ENCODE data around the gene LRCH3.
"Not testable (repeated sequence)": the region's sequence is repeated elsewhere in the genome, so short reads cannot be mapped to it uniquely, and the experiment has no call there.

The LRCH3 gene

DNA sequence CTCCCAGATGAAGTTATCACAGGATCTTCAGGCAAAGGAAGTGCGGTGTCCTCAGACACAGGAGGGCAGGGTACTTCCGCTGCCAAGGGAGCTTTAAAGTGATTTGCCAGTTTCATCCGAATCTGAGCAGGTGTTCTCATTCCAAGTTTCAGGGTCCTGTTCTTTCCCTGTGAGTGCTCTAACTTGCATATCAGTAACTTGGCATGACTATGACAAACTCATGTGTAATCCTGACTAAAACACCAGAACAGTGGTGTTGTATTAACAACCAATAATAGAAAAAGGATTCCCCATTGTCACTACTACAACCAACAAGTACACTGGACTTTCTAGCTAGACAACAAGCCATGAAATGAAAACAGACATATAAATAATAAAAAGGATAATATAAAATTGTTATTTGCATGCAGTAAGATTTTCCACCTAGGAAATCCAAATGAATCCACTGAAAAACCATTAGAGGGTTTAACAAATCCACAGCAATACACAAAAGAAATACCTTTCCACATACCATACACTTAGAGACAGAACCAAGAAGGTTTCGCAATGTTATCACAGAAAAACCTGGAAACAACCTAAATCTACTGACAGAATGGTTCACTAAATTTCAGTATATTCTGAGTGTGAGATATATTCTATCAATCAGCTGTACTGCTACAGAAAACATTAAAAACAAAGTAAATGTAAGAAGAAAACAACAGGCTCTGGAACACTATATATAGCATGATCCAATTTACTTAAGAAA lies 118.1 kb downstream of the LRCH3 start:
- TF ChIP-seq, protein P1, sequence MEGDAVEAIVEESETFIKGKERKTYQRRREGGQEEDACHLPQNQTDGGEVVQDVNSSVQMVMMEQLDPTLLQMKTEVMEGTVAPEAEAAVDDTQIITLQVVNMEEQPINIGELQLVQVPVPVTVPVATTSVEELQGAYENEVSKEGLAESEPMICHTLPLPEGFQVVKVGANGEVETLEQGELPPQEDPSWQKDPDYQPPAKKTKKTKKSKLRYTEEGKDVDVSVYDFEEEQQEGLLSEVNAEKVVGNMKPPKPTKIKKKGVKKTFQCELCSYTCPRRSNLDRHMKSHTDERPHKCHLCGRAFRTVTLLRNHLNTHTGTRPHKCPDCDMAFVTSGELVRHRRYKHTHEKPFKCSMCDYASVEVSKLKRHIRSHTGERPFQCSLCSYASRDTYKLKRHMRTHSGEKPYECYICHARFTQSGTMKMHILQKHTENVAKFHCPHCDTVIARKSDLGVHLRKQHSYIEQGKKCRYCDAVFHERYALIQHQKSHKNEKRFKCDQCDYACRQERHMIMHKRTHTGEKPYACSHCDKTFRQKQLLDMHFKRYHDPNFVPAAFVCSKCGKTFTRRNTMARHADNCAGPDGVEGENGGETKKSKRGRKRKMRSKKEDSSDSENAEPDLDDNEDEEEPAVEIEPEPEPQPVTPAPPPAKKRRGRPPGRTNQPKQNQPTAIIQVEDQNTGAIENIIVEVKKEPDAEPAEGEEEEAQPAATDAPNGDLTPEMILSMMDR (IDR thresholded peaks at IDR 0.05), result no peak
- peaks cover 0 to 5% (median 0%) of the 10 kb centered on the region in 3 donors for H3K36me3 ChIP-seq
- H3K27me3 ChIP-seq, result no peaks in the 10 kb centered on the region
- no peak overlapping the region for H3K27ac ChIP-seq
- intact Hi-C loops (cut with DNase I; ENCODE audit: low total_unique reads), result loop anchor here (5.0 kb wide), 1 partner anchor 38 kb away; no protein-coding TSS in a partner anchor
- H3K9me3 ChIP-seq, result no peaks in the 10 kb centered on the region
- no peak for DNase-seq
- no peak overlapping the region for H3K4me3 ChIP-seq
- peaks cover 0 to 13% (median 3%) of the 10 kb centered on the region in 4 donors for H3K4me1 ChIP-seq

DNA sequence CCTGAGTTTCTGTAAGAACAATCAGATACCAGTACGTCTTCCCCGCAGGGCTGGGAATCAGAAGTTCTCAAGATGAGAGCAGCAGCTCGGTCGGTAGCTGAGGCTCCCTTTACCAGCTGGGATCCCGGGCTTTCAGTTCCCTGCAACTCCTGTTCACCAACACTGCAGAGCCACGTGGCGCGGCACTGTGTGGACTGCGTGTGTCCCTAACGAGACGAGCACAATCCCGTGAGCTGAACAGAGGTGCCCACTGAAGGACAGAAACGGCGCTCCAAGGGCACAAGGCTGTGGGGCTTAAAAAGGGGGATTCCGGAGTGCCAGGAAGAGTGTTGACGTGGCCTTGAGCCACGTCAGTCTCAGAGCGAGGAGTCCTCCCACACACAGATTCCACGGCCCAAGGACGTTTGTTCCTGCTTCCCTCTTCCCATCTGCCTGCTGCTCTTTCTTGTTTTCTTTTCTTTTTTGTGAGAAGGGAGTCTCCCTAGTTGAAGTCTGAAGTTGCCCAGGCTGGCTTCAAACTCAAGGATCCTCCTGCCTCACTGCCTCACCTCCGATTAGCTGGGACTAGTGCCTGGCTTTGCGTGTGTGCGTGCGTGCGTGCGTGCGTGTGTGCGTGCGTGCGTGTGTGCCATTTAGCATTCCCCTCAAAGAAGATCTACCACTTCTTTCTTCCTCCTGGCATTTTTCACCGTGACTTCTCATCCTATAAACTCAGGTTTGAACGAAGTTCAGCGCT lies 121.9 kb downstream of the LRCH3 start:
- Histone ChIP-seq H3K27me3 (no peaks in the 10 kb centered on the region), H3K36me3 (peaks cover 0 to 5% (median 4%) of the 10 kb centered on the region in 3 donors), H3K27ac (no peak overlapping the region), H3K4me3 (no peak overlapping the region), H3K4me1 (no peaks in the 10 kb centered on the region), H3K9me3 (no peaks in the 10 kb centered on the region)
- DNase-seq, result no peak
- TF ChIP-seq, protein P1 (IDR thresholded peaks at IDR 0.05), result no peak
- intact Hi-C loops (cut with DNase I; ENCODE audit: low total_unique reads), result no loop called here

DNA sequence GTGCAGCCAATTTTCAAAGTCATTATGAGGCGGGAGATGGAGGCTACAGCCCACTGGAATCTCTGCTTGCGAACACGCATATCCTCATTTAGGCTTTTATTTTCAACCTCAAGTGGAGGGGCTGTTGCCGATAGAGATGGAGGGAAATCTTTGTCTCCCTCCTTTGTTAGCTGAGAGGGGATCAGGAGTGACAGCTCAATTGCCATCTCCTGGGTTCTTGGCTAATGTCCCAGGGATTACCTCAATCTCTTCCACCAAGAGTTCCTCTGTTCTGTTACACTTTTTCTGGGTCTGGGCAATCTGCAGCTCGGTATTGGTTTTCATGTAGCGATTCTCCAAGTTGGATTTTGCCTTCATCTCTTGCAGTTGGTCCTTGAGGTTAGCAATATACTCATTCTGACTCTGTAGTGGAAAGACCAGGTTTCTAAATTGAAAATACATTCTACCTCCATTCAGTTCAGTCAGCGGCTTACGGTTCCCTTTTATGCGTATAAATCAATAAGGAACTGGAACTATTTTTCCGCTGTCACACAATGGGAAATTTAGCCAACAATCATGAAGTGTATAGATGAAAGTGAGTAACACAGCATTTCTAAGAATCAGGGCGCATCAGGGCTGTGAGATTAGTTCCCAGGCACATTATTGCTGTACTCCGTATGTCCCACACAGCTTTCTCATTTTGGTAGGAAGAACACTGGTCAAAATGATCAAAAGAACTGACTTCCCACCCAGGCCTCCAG lies 122.8 kb downstream of the LRCH3 start:
- Histone ChIP-seq H3K27ac (no peak overlapping the region), H3K4me3 (no peak overlapping the region), H3K9me3 (no peaks in the 10 kb centered on the region), H3K36me3 (peaks cover 0 to 5% (median 4%) of the 10 kb centered on the region in 3 donors), H3K27me3 (no peaks in the 10 kb centered on the region), H3K4me1 (no peaks in the 10 kb centered on the region)
- intact Hi-C loops (cut with DNase I; ENCODE audit: low total_unique reads), result no loop called here
- no peak for DNase-seq
- TF ChIP-seq, protein P1 (IDR thresholded peaks at IDR 0.05), result no peak

DNA sequence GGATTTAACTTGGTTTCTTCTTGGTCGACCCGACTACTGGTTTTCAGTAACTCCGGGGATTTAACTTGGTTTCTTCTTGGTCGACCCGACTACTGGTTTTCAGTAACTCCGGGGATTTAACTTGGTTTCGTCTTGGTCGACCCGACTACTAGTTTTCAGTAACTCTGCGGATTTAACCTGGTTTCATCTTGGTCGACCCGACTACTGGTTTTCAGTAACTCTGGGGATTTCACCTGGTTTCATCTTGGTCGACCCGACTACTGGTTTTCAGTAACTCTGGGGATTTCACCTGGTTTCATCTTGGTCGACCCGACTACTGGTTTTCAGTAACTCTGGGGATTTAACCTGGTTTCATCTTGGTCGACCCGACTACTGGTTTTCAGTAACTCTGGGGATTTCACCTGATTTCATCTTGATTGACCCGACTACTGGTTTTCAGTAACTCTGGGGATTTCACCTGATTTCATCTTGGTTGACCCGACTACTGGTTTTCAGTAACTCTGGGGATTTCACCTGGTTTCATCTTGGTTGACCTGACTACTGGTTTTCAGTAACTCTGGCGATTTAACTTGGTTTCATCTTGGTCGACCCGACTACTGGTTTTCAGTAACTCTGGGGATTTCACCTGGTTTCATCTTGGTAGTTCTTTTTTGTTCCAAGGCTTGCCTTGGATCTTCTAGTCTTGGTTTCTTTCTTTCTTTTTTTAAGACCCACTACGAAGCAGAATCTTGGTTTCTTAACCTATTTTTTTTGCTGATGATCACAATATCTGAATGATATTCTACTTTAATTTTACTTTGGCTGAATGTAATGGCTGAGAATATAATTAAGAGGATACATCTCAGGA lies 130.6 kb downstream of the LRCH3 start:
- H3K4me1 ChIP-seq; H3K36me3 ChIP-seq; DNase-seq; H3K27me3 ChIP-seq; intact Hi-C loops (cut with DNase I; ENCODE audit: low total_unique reads); H3K27ac ChIP-seq; H3K9me3 ChIP-seq; H3K4me3 ChIP-seq: not testable (repeated sequence)

DNA sequence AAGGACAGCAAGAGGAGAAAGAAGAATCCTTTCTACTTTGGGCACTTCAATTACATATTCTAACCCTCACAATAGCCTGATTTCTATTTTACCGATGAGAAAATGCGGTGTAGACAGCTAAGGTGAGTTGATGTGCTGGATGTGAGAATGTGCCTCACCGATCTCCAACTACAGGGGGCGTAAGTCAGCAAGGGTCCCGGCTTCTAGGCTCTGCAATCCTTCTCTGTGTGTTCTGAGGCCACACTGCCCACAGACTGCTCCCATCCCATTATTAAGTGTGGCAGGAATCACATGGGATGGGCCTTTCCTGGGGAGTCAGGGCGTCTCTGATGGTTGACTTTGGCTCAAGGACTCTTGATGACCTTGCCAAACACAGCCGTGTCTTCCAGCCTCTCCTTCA lies 135.4 kb downstream of the LRCH3 start:
- Histone ChIP-seq H3K4me3 (no peak overlapping the region), H3K27me3 (no peaks in the 10 kb centered on the region), H3K36me3 (peaks cover 0 to 3% (median 0%) of the 10 kb centered on the region in 3 donors), H3K27ac (no peak overlapping the region), H3K9me3 (no peaks in the 10 kb centered on the region), H3K4me1 (no peaks in the 10 kb centered on the region)
- DNase-seq, result no peak
- TF ChIP-seq, protein P1 (IDR thresholded peaks at IDR 0.05), result no peak
- intact Hi-C loops (cut with DNase I; ENCODE audit: low total_unique reads), result no loop called here

DNA sequence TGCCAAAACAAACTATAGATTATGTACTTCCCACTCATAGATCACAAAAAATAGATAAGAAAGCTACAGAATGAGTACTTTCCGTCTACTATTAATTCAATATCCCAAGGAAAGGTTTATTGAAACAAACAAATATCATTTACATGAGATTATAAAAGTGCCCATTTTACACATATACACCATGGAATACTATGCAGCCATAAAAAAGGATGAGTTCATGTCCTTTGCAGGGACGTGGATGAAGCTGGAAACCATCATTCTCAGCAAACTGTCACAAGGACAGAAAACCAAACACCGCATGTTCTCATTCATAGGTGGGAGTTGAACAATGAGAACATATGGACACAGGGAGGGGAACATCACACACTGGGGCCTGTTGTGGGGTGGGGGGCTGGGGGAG lies 136.5 kb downstream of the LRCH3 start:
- H3K36me3 ChIP-seq; H3K27me3 ChIP-seq; intact Hi-C loops (cut with DNase I; ENCODE audit: low total_unique reads); DNase-seq; H3K4me3 ChIP-seq; H3K9me3 ChIP-seq; H3K4me1 ChIP-seq; H3K27ac ChIP-seq: not testable (repeated sequence)

All from tibial artery (tissue), 4 donors.